NCI-H2227 treated with DMSO at 0.1 percent for 48 hours (cell line): ENCODE data around the gene CDH16.

Source experiments
- DNase-seq: peaks from one replicate; lab custom pipeline; 2025; lab: John Stamatoyannopoulos, UW

The CDH16 gene

GRCh38 chr16:66894948-66895688 lies 23.6 kb downstream of the CDH16 start:
- DNase-seq, result peak; percentile 52

GRCh38 chr16:66894055-66894454 lies 24.6 kb downstream of the CDH16 start:
- no peak for DNase-seq

- no peak for DNase-seq
Measured at GRCh38 chr16:66891797-66892196, 26.9 kb downstream of the CDH16 start.

GRCh38 chr16:66891360-66891759 lies 27.3 kb downstream of the CDH16 start:
- no peak for DNase-seq

- DNase-seq, result no peak
Measured at GRCh38 chr16:66890799-66891198, 27.9 kb downstream of the CDH16 start.

GRCh38 chr16:66889622-66890021 lies 29.1 kb downstream of the CDH16 start:
- DNase-seq, result no peak

- DNase-seq, result no peak
Measured at GRCh38 chr16:66888647-66889615, 29.8 kb downstream of the CDH16 start.

GRCh38 chr16:66886914-66887313 lies 31.8 kb downstream of the CDH16 start:
- DNase-seq, result no peak

GRCh38 chr16:66886321-66886720 lies 32.4 kb downstream of the CDH16 start:
- no peak for DNase-seq

- no peak for DNase-seq
Measured at GRCh38 chr16:66885491-66885890, 33.2 kb downstream of the CDH16 start.

GRCh38 chr16:66882702-66883101 lies 36.0 kb downstream of the CDH16 start:
- DNase-seq, result no peak

GRCh38 chr16:66881964-66882508 lies 36.6 kb downstream of the CDH16 start:
- no peak for DNase-seq

GRCh38 chr16:66881560-66881959 lies 37.1 kb downstream of the CDH16 start:
- DNase-seq, result no peak

GRCh38 chr16:66881014-66881417 lies 37.7 kb downstream of the CDH16 start:
- DNase-seq, result no peak

- DNase-seq, result peak; percentile 84
Measured at GRCh38 chr16:66880288-66881013, 38.2 kb downstream of the CDH16 start, which contains the start of gene PDP2. TSS of gene PDP2 (plus strand) at chr16:66880515. CDS start at chr16:66884285, 3,770 bp downstream.

GRCh38 chr16:66878067-66878466 lies 40.6 kb downstream of the CDH16 start:
- DNase-seq, result no peak

- no peak for DNase-seq
Measured at GRCh38 chr16:66874079-66874775, 44.5 kb downstream of the CDH16 start.

GRCh38 chr16:66873685-66874055 lies 45.0 kb downstream of the CDH16 start:
- no peak for DNase-seq

- DNase-seq, result peak; percentile 41
Measured at GRCh38 chr16:66872943-66873684, 45.6 kb downstream of the CDH16 start.

GRCh38 chr16:66872559-66872942 lies 46.1 kb downstream of the CDH16 start:
- DNase-seq, result no peak

GRCh38 chr16:66871840-66872239 lies 46.8 kb downstream of the CDH16 start:
- no peak for DNase-seq
